Right hindlimb (tissue), 1 donor: Measurements from ENCODE around the gene AAK1.

Experiments
- DNase-seq: peaks from one replicate; pipeline ENCODE4 v3.0.0-alpha.2; 2018

The AAK1 gene

GRCh38 chr2:69529480-69529879 lies 114.1 kb downstream of the AAK1 start:
- no peak for DNase-seq

DNA sequence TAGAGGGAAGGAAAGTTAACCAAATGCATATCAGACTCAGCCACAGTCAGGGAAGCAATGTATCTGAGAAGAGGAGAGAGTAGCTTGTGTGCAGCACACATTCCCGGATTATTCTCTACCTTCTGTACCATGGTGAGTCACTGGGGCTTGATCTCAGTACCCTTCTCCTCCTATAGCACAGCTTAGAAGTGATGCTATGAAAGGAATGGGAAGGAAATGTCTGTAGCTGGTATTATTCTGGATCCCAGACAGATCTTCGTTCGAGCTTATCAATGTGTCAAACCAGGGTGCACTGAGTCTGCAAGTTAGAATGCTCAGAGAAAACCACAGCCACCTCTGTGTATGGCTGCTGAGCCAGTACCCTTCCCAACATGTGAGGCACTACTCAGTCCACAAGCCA lies 118.3 kb downstream of the AAK1 start:
- no peak for DNase-seq

GRCh38 chr2:69524799-69525198 lies 118.7 kb downstream of the AAK1 start:
- no peak for DNase-seq

GRCh38 chr2:69521747-69522146 lies 121.8 kb downstream of the AAK1 start:
- no peak for DNase-seq

- DNase-seq: peak; percentile 50
These were observed 124.7 kb downstream of the AAK1 start for GRCh38 chr2:69518841-69519240.

DNA sequence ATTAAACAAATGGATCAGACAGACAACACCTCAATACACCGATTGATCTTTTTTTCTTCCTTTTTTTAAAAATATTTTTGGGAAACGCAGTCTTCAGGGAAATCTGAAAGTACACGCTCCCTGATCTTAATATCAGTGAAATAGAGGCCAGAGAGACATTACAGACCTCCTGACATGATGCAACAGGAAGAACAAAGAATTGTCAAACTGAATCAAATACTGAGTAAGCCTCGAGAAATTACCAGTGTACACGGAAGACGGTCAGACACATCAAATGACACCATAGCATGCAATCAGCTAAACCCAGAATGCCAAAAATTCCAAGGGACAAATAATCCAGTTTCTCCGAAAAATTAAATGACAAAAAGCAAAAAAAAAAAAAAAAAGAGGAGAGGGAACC lies 126.1 kb downstream of the AAK1 start:
- DNase-seq: no peak

DNA sequence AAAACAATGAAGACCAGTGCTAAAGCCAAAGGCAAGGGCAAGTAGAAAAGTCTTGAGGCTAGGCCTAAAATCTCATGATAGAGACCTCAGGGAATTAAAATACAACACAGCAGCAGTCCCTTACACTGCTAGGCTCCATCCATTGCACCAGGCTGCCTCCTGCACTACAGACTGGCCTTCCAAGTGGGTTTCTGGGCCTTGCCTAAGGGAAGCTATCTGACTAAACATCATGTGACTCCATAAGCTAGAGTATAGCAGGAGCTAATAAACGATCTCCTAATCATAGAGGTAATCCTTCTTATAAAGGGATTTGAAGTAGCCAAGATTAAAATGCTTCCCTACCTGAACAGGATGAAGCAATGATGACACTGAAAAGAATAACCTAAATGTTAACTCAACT lies 128.7 kb downstream of the AAK1 start:
- DNase-seq: no peak

- DNase-seq: peak; percentile 75
These were observed 129.1 kb downstream of the AAK1 start for GRCh38 chr2:69514406-69514805.

DNA sequence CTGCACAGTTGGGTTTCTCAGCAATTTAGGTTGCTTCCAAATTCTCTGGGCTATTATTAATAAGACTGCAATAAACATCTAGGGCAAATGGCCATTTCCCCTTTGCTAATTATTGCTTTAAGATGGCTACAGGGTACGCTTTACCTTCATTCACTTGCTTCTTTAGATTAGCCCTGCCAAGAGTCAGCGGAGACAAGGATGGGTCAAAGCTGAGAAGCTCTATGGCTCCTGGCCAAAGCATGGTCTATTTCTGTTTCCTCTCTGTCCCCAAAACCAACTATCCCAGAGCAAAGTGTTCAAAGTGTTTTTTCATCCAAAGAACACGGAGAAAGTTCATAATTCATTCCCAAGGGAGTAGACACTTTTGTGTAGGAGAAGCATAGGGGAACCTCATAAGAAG lies 131.1 kb downstream of the AAK1 start:
- no peak for DNase-seq

DNA sequence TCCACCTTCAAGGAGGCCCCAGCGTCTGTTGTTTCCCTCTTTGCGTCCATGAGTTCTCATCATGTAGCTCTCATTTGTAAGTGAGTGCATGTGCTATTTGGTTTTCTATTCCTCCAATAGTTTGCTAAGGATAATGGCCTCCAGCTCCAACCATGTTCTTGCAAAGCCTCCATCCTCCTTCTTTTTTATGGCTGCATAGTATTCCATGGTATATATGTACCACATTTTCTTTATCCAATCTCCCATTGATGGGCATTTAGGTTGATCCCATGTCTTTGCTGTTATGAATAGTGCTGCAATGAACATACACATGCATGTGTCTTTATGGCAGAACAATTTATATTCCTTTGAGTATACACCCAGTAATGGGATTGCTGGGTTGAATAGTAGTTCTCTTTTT lies 133.3 kb downstream of the AAK1 start:
- no peak for DNase-seq

- no peak for DNase-seq
These were observed 133.8 kb downstream of the AAK1 start for GRCh38 chr2:69509750-69510140.

GRCh38 chr2:69509011-69509749 lies 134.4 kb downstream of the AAK1 start:
- peak; percentile 75 for DNase-seq

DNA sequence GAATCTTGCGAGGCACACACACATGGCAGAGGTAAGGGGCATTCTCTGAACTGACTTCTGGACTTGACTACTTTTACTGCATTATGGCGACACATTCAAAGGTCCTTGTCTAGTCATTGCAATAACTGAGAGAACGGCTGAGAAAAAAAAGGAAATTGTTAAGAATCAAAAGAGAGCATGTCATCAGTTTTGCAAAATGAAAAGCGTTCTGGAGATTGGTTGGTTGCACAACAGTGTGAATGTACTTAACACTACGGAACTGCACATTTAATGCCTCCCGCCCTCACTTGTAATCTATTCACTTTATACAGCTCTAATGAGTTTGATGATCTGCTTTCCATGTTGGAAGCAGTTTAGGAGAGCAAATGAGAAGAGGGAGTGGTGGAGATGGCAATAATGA lies 137.8 kb downstream of the AAK1 start:
- no peak for DNase-seq

GRCh38 chr2:69501301-69501700 lies 142.2 kb downstream of the AAK1 start:
- DNase-seq: no peak

DNA sequence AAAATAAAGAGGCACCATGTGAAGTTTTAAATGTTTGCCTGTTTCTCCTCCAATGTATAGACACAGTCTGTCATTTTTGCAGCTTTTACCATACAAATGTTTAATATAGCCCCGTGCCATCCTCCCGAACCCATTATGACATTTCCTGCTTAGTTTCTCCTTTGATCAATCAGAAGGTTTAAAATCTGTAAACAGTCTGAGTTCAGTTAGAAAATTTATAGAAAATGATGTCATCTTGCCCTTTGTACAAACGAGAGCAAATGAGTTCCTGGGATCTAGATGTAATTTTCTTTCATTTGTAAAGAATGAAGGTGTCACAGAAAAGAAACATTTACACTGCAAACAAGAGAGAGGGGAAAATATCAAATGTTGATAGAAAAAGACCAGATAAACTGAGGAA lies 143.6 kb downstream of the AAK1 start:
- no peak for DNase-seq

DNA sequence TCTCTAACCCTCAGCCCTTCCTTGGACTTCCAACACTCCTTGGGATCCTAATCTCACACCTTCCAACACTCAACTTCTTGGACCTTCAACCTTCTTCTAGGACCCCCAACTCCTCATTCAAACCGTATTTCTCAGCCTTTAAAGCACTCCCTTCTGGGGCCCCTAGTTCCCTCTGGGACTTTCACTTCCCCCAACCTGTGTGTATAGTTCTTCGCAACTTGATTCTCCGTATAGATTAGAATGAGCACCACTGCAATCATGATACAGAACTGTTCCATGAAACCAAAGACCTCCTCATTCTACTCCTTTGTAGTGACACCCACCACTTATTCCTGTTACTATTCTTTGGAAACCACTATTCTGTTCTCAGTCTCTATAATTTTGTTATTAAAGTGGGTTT lies 144.3 kb downstream of the AAK1 start:
- DNase-seq: no peak

DNA sequence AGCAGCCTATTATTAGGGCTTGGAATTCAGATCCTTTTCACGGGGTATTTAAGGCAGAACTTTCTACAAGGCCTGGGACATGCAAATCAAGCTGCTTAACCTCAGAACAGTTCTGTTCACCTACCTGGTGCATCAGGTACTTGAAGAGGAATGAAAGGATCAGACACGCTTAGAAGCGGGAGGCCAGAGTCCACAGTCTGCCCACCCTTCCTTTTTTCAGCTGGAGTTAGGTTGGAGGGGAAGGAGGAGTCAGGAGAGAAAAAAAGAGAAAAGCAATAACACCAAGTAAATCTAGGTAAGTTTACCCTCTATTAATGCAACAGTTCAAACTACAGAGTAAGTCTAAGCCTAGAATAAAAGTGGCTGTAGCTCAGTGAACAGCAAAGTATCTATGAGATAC lies 147.7 kb downstream of the AAK1 start:
- no peak for DNase-seq

GRCh38 chr2:69495008-69495407 lies 148.5 kb downstream of the AAK1 start:
- no peak for DNase-seq

DNA sequence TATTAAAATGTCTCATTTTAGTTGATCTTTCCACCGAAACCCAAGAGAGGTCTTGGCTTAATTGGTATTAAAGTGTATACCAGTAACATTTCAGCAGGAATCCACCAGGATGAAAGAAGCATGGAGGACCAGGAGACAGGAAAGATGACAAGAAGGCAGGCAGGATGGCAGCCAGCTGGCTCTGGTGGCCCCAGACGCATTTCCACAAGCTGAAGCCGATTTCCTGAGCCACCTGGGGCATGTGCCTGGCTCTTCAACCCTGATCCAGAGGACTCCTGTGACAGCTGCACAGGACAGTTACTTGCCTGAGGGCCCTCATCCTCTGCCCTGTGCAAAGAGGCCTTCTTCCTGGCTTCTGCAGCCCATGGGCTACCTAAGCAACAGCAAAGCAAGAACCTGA lies 149.4 kb downstream of the AAK1 start:
- no peak for DNase-seq

- peak; percentile 30 for DNase-seq
These were observed 150.3 kb downstream of the AAK1 start for GRCh38 chr2:69493268-69493667.

DNA sequence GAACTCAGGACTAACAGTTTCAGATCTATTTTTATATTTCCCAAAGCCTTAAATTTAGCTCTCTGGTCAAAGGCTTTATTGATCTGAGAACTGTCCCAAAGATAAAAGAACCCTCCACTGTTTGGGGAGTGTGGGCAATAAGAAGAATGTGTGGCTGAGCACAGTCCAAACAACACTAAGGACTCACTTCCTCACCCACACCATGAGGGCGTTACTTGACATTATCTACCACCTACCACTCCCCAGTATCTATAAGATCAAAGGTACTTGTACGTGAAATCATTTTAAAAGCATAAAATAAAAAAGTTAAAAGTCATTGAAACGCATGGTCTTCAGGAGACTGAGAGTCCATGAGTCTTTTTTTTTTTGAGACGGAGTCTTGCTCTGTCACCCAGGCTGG lies 151.7 kb downstream of the AAK1 start:
- no peak for DNase-seq

- no peak for DNase-seq
These were observed 153.1 kb downstream of the AAK1 start for GRCh38 chr2:69490486-69490885.

- DNase-seq: no peak
These were observed 153.7 kb downstream of the AAK1 start for GRCh38 chr2:69489793-69490192.

DNA sequence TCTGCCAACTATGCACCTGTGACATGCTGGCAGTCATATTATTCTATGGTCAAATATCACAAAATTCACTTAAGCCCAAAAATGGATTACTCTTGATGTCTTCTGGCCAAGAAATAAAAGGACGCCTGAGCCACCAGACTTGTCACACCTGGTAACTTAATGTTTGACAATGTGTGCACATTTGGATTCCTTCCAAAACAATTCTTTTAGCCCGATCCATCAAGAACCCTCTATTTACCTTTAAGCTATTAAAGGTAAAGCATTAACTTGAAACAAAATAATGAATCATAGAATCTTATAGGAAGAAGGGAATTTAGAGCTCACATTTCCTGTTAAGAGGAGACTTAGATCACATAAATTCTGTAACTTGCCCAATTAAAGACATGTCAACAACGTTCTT lies 159.8 kb downstream of the AAK1 start:
- DNase-seq: no peak

DNA sequence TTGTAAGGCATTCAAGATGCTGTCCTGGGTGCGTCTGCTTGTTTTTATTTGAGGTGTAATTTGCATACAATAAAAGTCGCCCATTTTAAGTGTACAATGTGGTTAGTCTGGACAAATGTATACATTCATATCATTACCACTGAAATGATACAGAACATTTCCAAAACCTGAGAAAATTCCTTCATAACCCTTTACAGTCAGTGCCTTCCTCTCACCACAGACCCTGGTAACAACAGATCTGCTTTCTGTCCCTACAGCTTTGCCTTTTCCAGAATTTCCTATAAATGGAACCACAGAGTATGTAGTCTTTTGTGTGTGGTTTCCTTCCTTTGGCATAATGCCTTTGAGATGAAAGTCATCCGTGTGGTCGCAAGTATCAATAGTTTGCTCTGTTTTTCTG lies 160.5 kb downstream of the AAK1 start:
- DNase-seq: no peak

GRCh38 chr2:69482471-69482870 lies 161.1 kb downstream of the AAK1 start:
- no peak for DNase-seq
